Keratinocyte (primary cell): Measurements from ENCODE around the gene KCNN3. TPM values are rescaled to one million over a fixed set of nuclear protein-coding genes. Genes with fewer than 3 reads are reported as not detected.

Experiments used
- DNase-seq: peaks from one replicate; pipeline ENCODE4 v3.0.0-alpha.2; 2011; ENCODE audit warnings: low read depth, missing footprints, low spot score
- FAIRE-seq: peaks from 2 replicates; lab custom pipeline; 2011; peaks lifted over from hg19 to GRCh38; lab: Jason Lieb, UNC
- H2AFZ ChIP-seq: 2 replicates; pipeline ENCODE4 v1.6.0; 2012; ENCODE audit warnings: low read length, control low read depth, inconsistent platforms; ENCODE audit not compliant: control insufficient read depth
- H3K27ac ChIP-seq: 2 replicates; pipeline ENCODE4 v1.5.1; 2011; ENCODE audit warnings: low read length; ENCODE audit not compliant: control insufficient read depth, insufficient read depth
- H3K27me3 ChIP-seq: 3 replicates; pipeline ENCODE4 v1.6.0; 2011; ENCODE audit warnings: low read length; ENCODE audit not compliant: control insufficient read depth, insufficient read depth; ENCODE audit errors: extremely low read depth
- H3K36me3 ChIP-seq, 2 experiments: 2 replicates in 1 of 2; 3 replicates in 1 of 2; pipeline ENCODE4 v1.5.1; 2011; ENCODE audit warnings: low read length in 2 of 2, mild to moderate bottlenecking in 1 of 2; ENCODE audit not compliant: control insufficient read depth in 2 of 2, insufficient read depth in 2 of 2; ENCODE audit errors: extremely low read depth in 1 of 2
- H3K4me1 ChIP-seq: 3 replicates; pipeline ENCODE4 v1.5.1; 2011; ENCODE audit warnings: low read length; ENCODE audit not compliant: control insufficient read depth, insufficient read depth; ENCODE audit errors: extremely low read depth
- H3K4me2 ChIP-seq: 3 replicates; pipeline ENCODE4 v1.6.0; 2011; ENCODE audit warnings: low read depth, low read length; ENCODE audit not compliant: control insufficient read depth, insufficient read depth; ENCODE audit errors: extremely low read depth
- H3K4me3 ChIP-seq, 3 experiments: fragments of 200-600 bp in 1 of 3; sonication (generic) in 1 of 3; 2 replicates in 2 of 3; 3 replicates in 1 of 3; pipeline ENCODE4 v1.5.1; 2011 to 2016; ENCODE audit warnings: low read length in 3 of 3, mild to moderate bottlenecking in 3 of 3, control low read depth in 2 of 3, inconsistent platforms in 1 of 3, low read depth in 1 of 3, mixed read lengths in 1 of 3, mixed run types in 1 of 3, moderate library complexity in 1 of 3; ENCODE audit not compliant: control insufficient read depth in 2 of 3, insufficient read depth in 2 of 3; ENCODE audit errors: extremely low read depth in 1 of 3
- H3K79me2 ChIP-seq: 2 replicates; pipeline ENCODE4 v1.6.0; 2012; ENCODE audit warnings: low read length; ENCODE audit not compliant: control insufficient read depth, insufficient read depth
- H3K9ac ChIP-seq: 3 replicates; pipeline ENCODE4 v1.6.0; 2011; ENCODE audit warnings: low read length; ENCODE audit not compliant: control insufficient read depth, insufficient read depth; ENCODE audit errors: extremely low read depth
- H3K9me1 ChIP-seq: 3 replicates; pipeline ENCODE4 v1.6.0; 2011; ENCODE audit warnings: low read length; ENCODE audit not compliant: control insufficient read depth, insufficient read depth; ENCODE audit errors: extremely low read depth
- H3K9me3 ChIP-seq: 2 replicates; pipeline ENCODE4 v1.5.1; 2012; ENCODE audit warnings: low read depth, low read length; ENCODE audit not compliant: control insufficient read depth
- H4K20me1 ChIP-seq: 3 replicates; pipeline ENCODE4 v1.6.0; 2011; ENCODE audit warnings: low read length; ENCODE audit not compliant: control insufficient read depth, insufficient read depth; ENCODE audit errors: extremely low read depth
- CTCF ChIP-seq, 3 experiments: IDR thresholded peaks in 1 of 3; conservative IDR thresholded peaks in 1 of 3; optimal IDR thresholded peaks in 1 of 3; 2 replicates in 2 of 3; 3 replicates in 1 of 3; pipeline versions ENCODE3 to v1.5.1; 2011; ENCODE audit warnings: low read length in 3 of 3, mild to moderate bottlenecking in 3 of 3, moderate library complexity in 2 of 3, control low read depth in 1 of 3, inconsistent platforms in 1 of 3; ENCODE audit not compliant: insufficient read depth in 2 of 3; ENCODE audit errors: extremely low read depth in 1 of 3
- EZH2 ChIP-seq: IDR thresholded peaks from one replicate; pipeline ENCODE4 v1.6.1; 2012; ENCODE audit warnings: inconsistent platforms, mild to moderate bottlenecking, low read length, moderate library complexity
- dilution Hi-C: fragments of 300-500 bp; cut with MboI; formaldehyde crosslinking; loops from one replicate; pipeline ENCODE4 v1.7.0; 2020; ENCODE audit warnings: low sequenced_read_pairs; ENCODE audit not compliant: extremely low pct_ligation_motif_present
- polyA plus RNA-seq, 5 experiments: library from polyadenylated mRNA; depleted of rRNA in 3 of 5; stranded (reverse) in 3 of 5; stranded (forward) in 1 of 5; unstranded in 1 of 5; fragments of >200 nt; gene quantifications; 1 replicate in 1 of 5; 2 replicates in 3 of 5; 3 replicates in 1 of 5; pipeline versions ENCODE4 v1.2.1 to v1.2.3, GENCODE V29; 2011 to 2012; ENCODE audit warnings: missing spikeins in 2 of 5, low read depth in 1 of 5, low replicate concordance in 1 of 5

Gene KCNN3
- polyA plus RNA-seq, 1 donor (not counting 4 experiments of a cell fraction or from before 2014, with no cell fraction given): 0.05 TPM

GRCh38 chr1:154744352-154745035, 125.6 kb downstream of the KCNN3 start:
- H3K27me3 ChIP-seq: peaks cover 32% of the 10 kb centered on the region
- dilution Hi-C loops: no loop called here
- FAIRE-seq: no peak

GRCh38 chr1:154743526-154744036, 126.5 kb downstream of the KCNN3 start:
- H3K27me3 ChIP-seq: peaks cover 32% of the 10 kb centered on the region
- H3K4me3 ChIP-seq: no peak overlapping the region
- H3K9ac ChIP-seq: no peak overlapping the region
- no peak overlapping the region for H3K27ac ChIP-seq
- no peak for TF ChIP-seq EZH2
- no peaks in the 10 kb centered on the region for H3K36me3 ChIP-seq
- H3K9me3 ChIP-seq: no peaks in the 10 kb centered on the region
- DNase-seq (no peak), FAIRE-seq (no peak)
- H2AFZ ChIP-seq: no peak overlapping the region
- no peaks in the 10 kb centered on the region for H3K79me2 ChIP-seq
- no peaks in the 10 kb centered on the region for H3K4me1 ChIP-seq
- H4K20me1 ChIP-seq: no peaks in the 10 kb centered on the region
- dilution Hi-C loops: no loop called here
- no peaks in the 10 kb centered on the region for H3K9me1 ChIP-seq
- no peak overlapping the region for H3K4me2 ChIP-seq

More at GRCh38 chr1:154744352-154745035, 125.6 kb downstream of the KCNN3 start:
- H3K27ac ChIP-seq: no peak overlapping the region
- H3K9ac ChIP-seq: no peak overlapping the region
- H3K79me2 ChIP-seq: no peaks in the 10 kb centered on the region
- H3K4me2 ChIP-seq: no peak overlapping the region
- TF ChIP-seq CTCF (optimal IDR thresholded peaks at IDR 0.05 in 1 of 3, IDR thresholded peaks at IDR 0.05 in 1 of 3, conservative IDR thresholded peaks at IDR 0.05 in 1 of 3; ENCODE audit: extremely low read depth in 1 of 3, insufficient read depth in 2 of 3, low read length in 3 of 3) (no peak), EZH2 (no peak)
- H4K20me1 ChIP-seq: no peaks in the 10 kb centered on the region
- H3K4me3 ChIP-seq: no peak overlapping the region
- no peaks in the 10 kb centered on the region for H3K9me3 ChIP-seq
- H3K4me1 ChIP-seq: no peaks in the 10 kb centered on the region
- DNase-seq: no peak
- H3K36me3 ChIP-seq: no peaks in the 10 kb centered on the region
- H3K9me1 ChIP-seq: no peaks in the 10 kb centered on the region
- H2AFZ ChIP-seq: no peak overlapping the region
